Hepatocyte (in vitro differentiated cells): Measurements from ENCODE around the gene ADAP2.

Experiments
- CTCF ChIP-seq: fragments of 200-600 bp; sonication (generic); IDR thresholded peaks from 2 replicates; pipeline ENCODE4 v1.5.1; 2016; ENCODE audit warnings: antibody characterized with exemption, mild to moderate bottlenecking; ENCODE audit not compliant: poor library complexity
- EZH2phosphoT487 ChIP-seq: fragments of 200-600 bp; sonication (generic); IDR thresholded peaks from one replicate; pipeline ENCODE4 v1.6.1; 2018; ENCODE audit warnings: antibody characterized with exemption, mild to moderate bottlenecking, low read depth, moderate library complexity; ENCODE audit not compliant: unreplicated experiment, severe bottlenecking

GRCh38 chr17:30952638-30953393 lies 31.1 kb downstream of the ADAP2 start:
- TF ChIP-seq CTCF, result no peak
- TF ChIP-seq EZH2phosphoT487, result no peak
